Right lobe of liver (tissue), 6 donors: Measurements from ENCODE around the gene PRKCQ. TPM values are rescaled to one million over a fixed set of nuclear protein-coding genes. Genes with fewer than 3 reads are reported as not detected.

Experiments used
- ATAC-seq, 4 donors: fragments of 200-7000 bp; cut with Tn5 transposase; one replicate each; pipeline ENCODE4 v1.9.1; 2020; ENCODE audit warnings: mild to moderate bottlenecking in 4 of 4, moderate library complexity in 4 of 4
- DNase-seq, 3 donors: peaks; one replicate each; pipeline ENCODE4 v3.0.0-alpha.2; 2020
- H3K27ac ChIP-seq, 3 donors: fragments of 200-600 bp; one replicate each; pipeline ENCODE4 v1.8.0; 2022
- H3K27me3 ChIP-seq, 2 donors: fragments of 200-600 bp; one replicate each; pipeline ENCODE4 v1.8.0; 2022
- H3K36me3 ChIP-seq, 4 donors: fragments of 200-600 bp; sonication (generic) in 1 of 4; one replicate each; pipeline versions ENCODE4 v1.5.1 to v1.8.0; 2017 to 2022; ENCODE audit warnings: control low read depth in 1 of 4
- H3K4me1 ChIP-seq, 4 donors: fragments of 200-600 bp; sonication (generic) in 1 of 4; one replicate each; pipeline versions ENCODE4 v1.5.1 to v1.8.0; 2017 to 2022; ENCODE audit warnings: control low read depth in 1 of 4
- H3K4me3 ChIP-seq, 3 donors: fragments of 200-600 bp; one replicate each; pipeline ENCODE4 v1.8.0; 2022
- H3K9me3 ChIP-seq, 4 donors: fragments of 200-600 bp; sonication (generic) in 1 of 4; one replicate each; pipeline versions ENCODE4 v1.5.1 to v1.8.0; 2017 to 2022; ENCODE audit warnings: control low read depth in 1 of 4
- POLR2A ChIP-seq: fragments of 450-650 bp; IDR thresholded peaks from one replicate; pipeline ENCODE4 v1.6.1; 2017; ENCODE audit warnings: antibody characterized with exemption, mild to moderate bottlenecking
- WGBS: methylation state at CpG from one replicate; pipeline ENCODE4 v1.1.6; 2018; ENCODE audit warnings: low coverage, low lambda C conversion rate; ENCODE audit not compliant: insufficient coverage; ENCODE audit errors: missing lambda C conversion rate; 5-methylcytosine and 5-hydroxymethylcytosine counted together
- intact Hi-C, 2 donors: fragments of 100-400 bp; cut with DNase I; formaldehyde crosslinking; loops; one replicate each; pipeline versions ENCODE4 v1.11.2 to v1.14.1; 2022
- total RNA-seq, 6 experiments: library from RNA; depleted of rRNA in 2 of 6; stranded (reverse); fragments of >200 nt in 2 of 6; fragmentation: NEBNext Ultra II Directional in 3 of 6; extraction: Animal tissue kit (Norgen Biotek cat#: 25700) in 3 of 6; gene quantifications; one replicate each; pipeline versions ENCODE4 v1.1.0 to v1.2.4, GENCODE V29; 2016 to 2023
- TF ChIP-seq, protein P1 (sequence below), 4 donors: fragments of 200-600 bp in 3 of 4; fragments of 450-650 bp in 1 of 4; IDR thresholded peaks; one replicate each; pipeline versions ENCODE4 v1.5.1 to v1.8.0; 2016 to 2022; ENCODE audit warnings: antibody characterized with exemption in 4 of 4, mild to moderate bottlenecking in 2 of 4
- donor health status: DM: no; HTN: yes; CAD: no.
- donor health status: DM: no; HTN: no; CAD: no.
- donor health status: DM: no; HTN: no; CAD: no.
- donor health status: DM: no; HTN: yes; CAD: no.
- donor health status: DM: no; HTN: yes; CAD: no.

Gene PRKCQ
- total RNA-seq, 6 experiments from 2014 or later, result 0.12 to 0.60 (median 0.16) TPM

DNA sequence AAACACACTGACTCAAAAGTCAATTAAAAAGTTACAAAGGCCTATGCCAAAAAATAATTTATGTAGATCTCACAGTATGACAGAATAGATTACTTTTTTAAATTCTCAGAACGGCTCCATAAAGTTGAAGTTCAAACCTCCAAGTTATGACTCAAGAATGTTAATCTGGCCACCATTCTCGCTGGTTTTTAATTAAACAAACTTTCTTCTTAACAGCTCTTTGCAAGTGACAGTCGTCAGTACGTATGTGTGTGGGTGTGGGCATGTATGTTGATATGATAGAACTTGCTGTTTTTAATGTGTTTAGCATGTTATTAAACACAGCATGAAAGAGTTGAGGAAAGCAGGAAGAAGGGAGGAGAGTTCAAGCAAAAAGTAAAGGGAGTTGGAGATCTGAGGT lies 18.5 kb downstream of the PRKCQ start:
- no peaks in the 10 kb centered on the region for H3K4me1 ChIP-seq
- H3K27ac ChIP-seq, result no peak overlapping the region
- H3K4me3 ChIP-seq, result no peak overlapping the region
- no peaks in the 10 kb centered on the region for H3K9me3 ChIP-seq
- no peak for ATAC-seq
- H3K36me3 ChIP-seq, result no peaks in the 10 kb centered on the region
- 47% methylated on average over 4 of the region's 4 CpGs for WGBS
- H3K27me3 ChIP-seq, result no peaks in the 10 kb centered on the region
- no peak for TF ChIP-seq POLR2A
- TF ChIP-seq, protein P1, sequence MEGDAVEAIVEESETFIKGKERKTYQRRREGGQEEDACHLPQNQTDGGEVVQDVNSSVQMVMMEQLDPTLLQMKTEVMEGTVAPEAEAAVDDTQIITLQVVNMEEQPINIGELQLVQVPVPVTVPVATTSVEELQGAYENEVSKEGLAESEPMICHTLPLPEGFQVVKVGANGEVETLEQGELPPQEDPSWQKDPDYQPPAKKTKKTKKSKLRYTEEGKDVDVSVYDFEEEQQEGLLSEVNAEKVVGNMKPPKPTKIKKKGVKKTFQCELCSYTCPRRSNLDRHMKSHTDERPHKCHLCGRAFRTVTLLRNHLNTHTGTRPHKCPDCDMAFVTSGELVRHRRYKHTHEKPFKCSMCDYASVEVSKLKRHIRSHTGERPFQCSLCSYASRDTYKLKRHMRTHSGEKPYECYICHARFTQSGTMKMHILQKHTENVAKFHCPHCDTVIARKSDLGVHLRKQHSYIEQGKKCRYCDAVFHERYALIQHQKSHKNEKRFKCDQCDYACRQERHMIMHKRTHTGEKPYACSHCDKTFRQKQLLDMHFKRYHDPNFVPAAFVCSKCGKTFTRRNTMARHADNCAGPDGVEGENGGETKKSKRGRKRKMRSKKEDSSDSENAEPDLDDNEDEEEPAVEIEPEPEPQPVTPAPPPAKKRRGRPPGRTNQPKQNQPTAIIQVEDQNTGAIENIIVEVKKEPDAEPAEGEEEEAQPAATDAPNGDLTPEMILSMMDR (IDR thresholded peaks at IDR 0.05), result no peak
- DNase-seq, result no peak
- intact Hi-C loops, result no loop called here

DNA sequence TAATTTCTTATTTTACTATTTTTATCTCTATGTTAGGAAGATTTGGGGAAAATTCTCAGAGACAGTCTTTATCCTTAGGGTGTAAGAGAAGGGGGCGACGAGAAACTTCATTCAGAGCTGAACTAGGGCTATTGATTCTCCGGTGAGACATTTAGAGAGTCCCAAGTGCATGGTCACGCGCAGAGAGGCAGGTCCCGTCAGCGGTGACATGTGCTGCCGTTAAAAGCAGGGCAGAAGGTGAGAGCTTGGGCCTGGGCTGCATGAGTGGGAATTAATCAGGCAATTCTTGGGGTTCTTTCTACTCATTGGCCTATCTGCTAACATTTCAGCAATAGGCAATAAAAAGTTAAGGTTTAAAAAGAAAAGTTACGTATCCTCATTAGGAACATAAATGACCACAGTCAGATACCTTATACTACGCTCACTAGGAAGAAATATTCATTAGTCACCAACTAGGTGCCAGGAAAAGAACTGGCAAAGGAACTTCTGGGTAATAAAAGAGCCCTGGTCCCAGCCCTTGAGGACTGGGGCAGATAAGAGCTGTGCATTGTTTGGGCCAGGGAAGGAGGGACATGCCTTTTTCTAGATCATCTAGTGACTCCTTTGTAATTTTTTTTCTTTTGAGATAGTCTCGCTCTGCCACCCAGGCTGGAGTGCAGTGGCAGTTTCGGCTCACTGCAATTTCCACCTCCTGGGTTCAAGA lies 21.2 kb downstream of the PRKCQ start:
- TF ChIP-seq, protein P1 (IDR thresholded peaks at IDR 0.05), result no peak
- TF ChIP-seq POLR2A, result no peak
- Histone ChIP-seq H3K27ac (no peak overlapping the region), H3K9me3 (no peaks in the 10 kb centered on the region), H3K4me1 (no peaks in the 10 kb centered on the region), H3K36me3 (no peaks in the 10 kb centered on the region), H3K27me3 (no peaks in the 10 kb centered on the region), H3K4me3 (no peak overlapping the region)
- DNase-seq (no peak), ATAC-seq (no peak)
- intact Hi-C loops, result no loop called here
- WGBS, result 79% methylated on average over 12 of the region's 12 CpGs

DNA sequence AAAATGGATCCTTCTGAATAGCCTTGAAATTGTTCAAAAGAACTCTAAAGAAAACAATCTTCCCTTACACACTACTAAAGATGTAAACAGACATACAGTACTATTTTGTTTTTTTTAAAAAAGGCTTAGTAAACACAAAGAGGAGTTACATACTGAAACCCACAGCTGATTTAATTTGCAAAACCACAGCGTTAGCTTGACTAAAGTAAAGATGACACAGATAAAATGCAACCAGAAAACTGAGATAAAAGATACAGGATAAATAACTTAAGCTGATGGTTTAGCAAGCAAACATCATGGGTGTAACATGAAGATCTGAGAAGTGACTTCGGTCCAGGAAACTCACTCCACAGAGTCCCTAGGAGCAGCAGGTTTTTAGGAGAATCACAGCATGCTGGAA lies 21.8 kb downstream of the PRKCQ start:
- 38% methylated on average over 2 of the region's 2 CpGs for WGBS
- intact Hi-C loops, result no loop called here
- H3K27me3 ChIP-seq, result no peaks in the 10 kb centered on the region
- ATAC-seq, result no peak
- no peak overlapping the region for H3K27ac ChIP-seq
- no peaks in the 10 kb centered on the region for H3K4me1 ChIP-seq
- no peaks in the 10 kb centered on the region for H3K9me3 ChIP-seq
- DNase-seq, result no peak
- H3K36me3 ChIP-seq, result no peaks in the 10 kb centered on the region
- no peak overlapping the region for H3K4me3 ChIP-seq
- TF ChIP-seq POLR2A, result no peak
- TF ChIP-seq, protein P1 (IDR thresholded peaks at IDR 0.05), result no peak

DNA sequence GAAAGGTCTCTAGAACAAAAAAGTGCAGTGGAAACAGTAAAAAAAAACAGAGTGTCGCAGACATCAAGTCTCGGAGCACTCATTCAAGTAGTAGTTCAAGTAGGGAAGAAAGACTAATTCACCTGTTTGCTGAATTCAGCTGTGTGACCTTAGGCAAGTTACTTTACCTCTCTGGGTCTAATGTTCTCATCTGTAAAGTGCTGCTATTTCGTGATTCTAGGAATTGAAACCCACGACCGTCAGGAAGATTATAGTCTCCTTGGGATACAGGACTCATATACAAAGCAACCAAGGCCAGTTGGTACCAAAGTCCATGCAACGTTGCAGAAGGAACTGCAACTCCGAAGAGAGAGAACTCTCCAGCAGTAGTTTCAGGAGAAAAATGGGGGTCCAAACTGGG lies 26.1 kb downstream of the PRKCQ start:
- no peaks in the 10 kb centered on the region for H3K27me3 ChIP-seq
- H3K4me3 ChIP-seq, result no peak overlapping the region
- TF ChIP-seq POLR2A, result no peak
- TF ChIP-seq, protein P1 (IDR thresholded peaks at IDR 0.05), result no peak
- intact Hi-C loops, result no loop called here
- ATAC-seq (no peak), DNase-seq (no peak)
- H3K4me1 ChIP-seq, result no peaks in the 10 kb centered on the region
- 47% methylated on average over 7 of the region's 7 CpGs for WGBS
- H3K9me3 ChIP-seq, result no peaks in the 10 kb centered on the region
- H3K36me3 ChIP-seq, result no peaks in the 10 kb centered on the region
- H3K27ac ChIP-seq, result no peak overlapping the region
